Pancreas (tissue), 10 donors: ENCODE results near the gene FSD1. TPM values are rescaled to one million over a fixed set of nuclear protein-coding genes. Genes with fewer than 3 reads are reported as not detected.

ENCODE experiments used
- ATAC-seq, 4 donors: fragments of 200-7000 bp; cut with Tn5 transposase; one replicate each; pipeline versions ENCODE4 v1.8.0 to v1.9.1; 2020; ENCODE audit warnings: mild to moderate bottlenecking in 4 of 4, moderate library complexity in 4 of 4
- DNase-seq, 6 donors: peaks; one replicate each; pipeline ENCODE4 v3.0.0-alpha.2; 2020
- FAIRE-seq: peaks from 2 replicates; lab custom pipeline; 2012; peaks lifted over from hg19 to GRCh38; lab: Jason Lieb, UNC
- H3K27ac ChIP-seq, 4 donors: fragments of 200-600 bp; sonication (generic); 1 replicate in 3 of 4; 2 replicates in 1 of 4; pipeline versions ENCODE4 v1.5.0 to v1.8.0; 2020
- H3K27me3 ChIP-seq, 4 donors: fragments of 200-600 bp; one replicate each; pipeline ENCODE4 v1.8.0; 2021
- H3K36me3 ChIP-seq, 3 donors: fragments of 200-600 bp; sonication (generic) in 1 of 3; one replicate each; pipeline versions ENCODE4 v1.5.0 to v1.8.0; 2020 to 2021
- H3K4me1 ChIP-seq, 3 donors: fragments of 200-600 bp; one replicate each; pipeline ENCODE4 v1.8.0; 2021
- H3K4me3 ChIP-seq, 4 donors: fragments of 200-600 bp; sonication (generic) in 2 of 4; one replicate each; pipeline versions ENCODE4 v1.5.0 to v1.8.0; 2020 to 2021
- H3K9me3 ChIP-seq, 4 donors: fragments of 200-600 bp; one replicate each; pipeline ENCODE4 v1.8.0; 2021
- CTCF ChIP-seq, 4 donors: fragments of 200-600 bp; sonication (generic) in 3 of 4; IDR thresholded peaks; one replicate each; pipeline versions ENCODE4 v1.5.0 to v1.8.0; 2021; ENCODE audit warnings: antibody characterized with exemption in 4 of 4
- WGBS, 2 donors: extraction: QIAGEN DNeasy Blood & Tissue Kit; methylation state at CpG; one replicate each; pipeline ENCODE4 v1.1.7; 2013; 5-methylcytosine and 5-hydroxymethylcytosine counted together
- intact Hi-C, 3 donors: fragments of 100-400 bp; cut with DNase I; formaldehyde crosslinking; loops; one replicate each; pipeline versions ENCODE4 v1.11.1 to v1.14.2; 2022
- polyA plus RNA-seq, 2 donors: library from polyadenylated mRNA; stranded (reverse); fragments of 200-250 nt; gene quantifications; one replicate each; pipeline ENCODE4 v1.2.3, GENCODE V29; 2013
- total RNA-seq, 6 donors: library from RNA; stranded (reverse); fragmentation: NEBNext Ultra II Directional in 4 of 6; extraction: Animal tissue kit (Norgen Biotek cat#: 25700) in 4 of 6; gene quantifications; one replicate each; pipeline versions ENCODE4 v1.2.1 to v1.2.4, GENCODE V29; 2021 to 2023
- donor health status: healthy with polysubstance abuse.
- donor health status: DM: no; HTN: no; CAD: no; lungs with moderate emphysema.
- donor health status: DM: no; HTN: no; CAD: no.
- donor health status: control.
- donor health status: control.
- donor health status: Bipolar disorder and iron deficiency.
- donor health status: DM: yes; HTN: yes; CAD: no.
- donor health status: DM: no; HTN: no; CAD: no.
- donor health status: DM: no; HTN: no; CAD: no.
- donor health status: DM: yes; HTN: yes; CAD: no.

Gene FSD1
- total and polyA plus RNA-seq, 8 donors: 0.21 to 0.50 TPM; not detected in 6

- no peaks in the 10 kb centered on the region for H3K9me3 ChIP-seq
- WGBS, 2 donors: 45 to 60% methylated on average over 36 to 37 of the region's 37 CpGs
- H3K27me3 ChIP-seq: no peaks in the 10 kb centered on the region
- intact Hi-C loops: no loop called here
- FAIRE-seq (no peak), ATAC-seq (peak in 2 of 4 donors; percentile 29), DNase-seq (peak in 3 of 6 donors; percentile 30 to 86 (median 56))
- no peak overlapping the region for H3K4me3 ChIP-seq
- no peak for TF ChIP-seq CTCF (IDR thresholded peaks at IDR 0.05)
- H3K4me1 ChIP-seq: no peaks in the 10 kb centered on the region
- H3K36me3 ChIP-seq: no peaks in the 10 kb centered on the region
- H3K27ac ChIP-seq: no peak overlapping the region
Observed at GRCh38 chr19:4322942-4323665, 18.7 kb downstream of the FSD1 start.

GRCh38 chr19:4323692-4324091, 19.3 kb downstream of the FSD1 start:
- ATAC-seq (no peak), FAIRE-seq (no peak)

GRCh38 chr19:4324228-4324627, 19.8 kb downstream of the FSD1 start:
- Histone ChIP-seq H3K36me3 (no peaks in the 10 kb centered on the region), H3K27me3 (no peaks in the 10 kb centered on the region), H3K27ac (no peak overlapping the region), H3K9me3 (no peaks in the 10 kb centered on the region), H3K4me1 (no peaks in the 10 kb centered on the region), H3K4me3 (no peak overlapping the region)
- FAIRE-seq (no peak), DNase-seq (no peak), ATAC-seq (no peak)
- whole genome bisulfite sequencing, 2 donors: 88 to 93% methylated on average over 12 of the region's 12 CpGs
- intact Hi-C loops: no loop called here
- TF ChIP-seq CTCF (IDR thresholded peaks at IDR 0.05): no peak

More at GRCh38 chr19:4323692-4324091, 19.3 kb downstream of the FSD1 start:
- DNase-seq: no peak
- Histone ChIP-seq H3K27ac (no peak overlapping the region), H3K36me3 (no peaks in the 10 kb centered on the region), H3K4me3 (no peak overlapping the region), H3K4me1 (no peaks in the 10 kb centered on the region), H3K27me3 (no peaks in the 10 kb centered on the region), H3K9me3 (no peaks in the 10 kb centered on the region)
- 91 to 95% methylated on average over 9 of the region's 9 CpGs for WGBS, 2 donors
- intact Hi-C loops: no loop called here
- no peak for TF ChIP-seq CTCF (IDR thresholded peaks at IDR 0.05)

- Histone ChIP-seq H3K27ac (no peak overlapping the region), H3K9me3 (no peaks in the 10 kb centered on the region), H3K27me3 (no peaks in the 10 kb centered on the region), H3K36me3 (no peaks in the 10 kb centered on the region), H3K4me1 (no peaks in the 10 kb centered on the region), H3K4me3 (no peak overlapping the region)
- DNase-seq (no peak), ATAC-seq (no peak), FAIRE-seq (no peak)
- WGBS, 2 donors: 79 to 83% methylated on average over 13 of the region's 13 CpGs
- intact Hi-C loops: no loop called here
- TF ChIP-seq CTCF (IDR thresholded peaks at IDR 0.05): no peak
Observed at GRCh38 chr19:4326215-4326836, 21.9 kb downstream of the FSD1 start.

GRCh38 chr19:4326837-4327251, 22.4 kb downstream of the FSD1 start:
- no peak for FAIRE-seq
- WGBS, 2 donors: 46 to 72% methylated on average over 33 of the region's 33 CpGs

More at GRCh38 chr19:4326837-4327251, 22.4 kb downstream of the FSD1 start:
- intact Hi-C loops: no loop called here
- H3K4me3 ChIP-seq: no peak overlapping the region
- ATAC-seq: no peak
- peak in 3 of 6 donors; percentile 39 to 72 (median 40) for DNase-seq
- no peak for TF ChIP-seq CTCF (IDR thresholded peaks at IDR 0.05)
- no peak overlapping the region for H3K27ac ChIP-seq
- H3K36me3 ChIP-seq: no peaks in the 10 kb centered on the region
- no peaks in the 10 kb centered on the region for H3K9me3 ChIP-seq
- no peaks in the 10 kb centered on the region for H3K4me1 ChIP-seq
- H3K27me3 ChIP-seq: no peaks in the 10 kb centered on the region
